Choroid plexus epithelial cell (primary cell): ENCODE measurements around the gene CCDC85C.
A peak's percentile ranks its signal among the peaks of the same experiment; 100 is the strongest.

Experiments used
- DNase-seq: peaks from one replicate; pipeline ENCODE4 v3.0.0-alpha.2; 2010; ENCODE audit warnings: low read depth
- H3K4me3 ChIP-seq: 2 replicates; pipeline ENCODE4 v1.5.1; 2011; ENCODE audit warnings: low read depth, mild to moderate bottlenecking, control low read depth, low read length, moderate library complexity
- TF ChIP-seq, protein P1 (sequence below): conservative IDR thresholded peaks from 2 replicates; pipeline ENCODE4 v1.5.1; 2011; ENCODE audit warnings: low read depth, mild to moderate bottlenecking, control low read depth, inconsistent platforms, low read length, moderate library complexity

The CCDC85C gene

DNA sequence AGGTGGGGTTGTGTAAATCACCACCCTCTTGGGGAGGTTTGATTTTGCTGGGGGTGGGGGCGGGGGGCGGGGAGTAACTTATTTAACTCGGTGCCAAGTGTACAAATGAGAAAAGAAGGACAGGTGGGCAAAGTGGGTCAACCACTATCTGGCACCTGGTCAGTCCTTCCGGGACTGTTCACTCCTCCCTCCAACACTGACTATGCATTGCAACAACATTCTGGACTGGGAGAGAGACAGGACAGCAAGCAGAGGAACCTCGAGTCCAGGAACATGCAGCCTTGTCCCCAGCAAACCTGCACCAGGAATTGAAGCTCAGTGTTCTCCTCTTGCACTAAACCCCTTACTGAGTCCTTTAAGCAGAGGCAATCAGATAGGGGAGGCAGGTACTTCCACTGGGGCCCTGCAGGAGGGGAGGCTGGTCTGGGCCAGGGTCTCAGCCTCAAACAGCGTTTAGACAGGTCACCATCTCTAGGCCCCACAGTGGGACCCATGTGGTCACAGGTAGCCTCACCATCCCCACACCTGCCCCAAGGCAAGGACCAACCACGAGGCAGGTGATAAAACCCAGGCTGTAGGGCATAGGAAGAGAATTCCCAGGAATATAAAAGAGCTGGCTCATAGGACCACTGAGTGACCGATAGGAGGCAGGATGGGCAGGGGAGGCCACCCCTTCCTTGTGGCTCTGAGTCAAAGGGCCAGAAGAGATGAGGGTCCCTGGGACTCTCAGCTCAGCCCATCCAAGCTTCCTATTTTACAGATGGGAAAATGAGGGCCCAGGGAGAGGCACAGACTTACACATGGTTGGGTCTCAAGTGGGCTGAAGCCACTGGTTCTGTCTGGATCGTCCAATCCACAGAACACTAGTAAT, 9.8 kb downstream of the CCDC85C start:
- TF ChIP-seq, protein P1, sequence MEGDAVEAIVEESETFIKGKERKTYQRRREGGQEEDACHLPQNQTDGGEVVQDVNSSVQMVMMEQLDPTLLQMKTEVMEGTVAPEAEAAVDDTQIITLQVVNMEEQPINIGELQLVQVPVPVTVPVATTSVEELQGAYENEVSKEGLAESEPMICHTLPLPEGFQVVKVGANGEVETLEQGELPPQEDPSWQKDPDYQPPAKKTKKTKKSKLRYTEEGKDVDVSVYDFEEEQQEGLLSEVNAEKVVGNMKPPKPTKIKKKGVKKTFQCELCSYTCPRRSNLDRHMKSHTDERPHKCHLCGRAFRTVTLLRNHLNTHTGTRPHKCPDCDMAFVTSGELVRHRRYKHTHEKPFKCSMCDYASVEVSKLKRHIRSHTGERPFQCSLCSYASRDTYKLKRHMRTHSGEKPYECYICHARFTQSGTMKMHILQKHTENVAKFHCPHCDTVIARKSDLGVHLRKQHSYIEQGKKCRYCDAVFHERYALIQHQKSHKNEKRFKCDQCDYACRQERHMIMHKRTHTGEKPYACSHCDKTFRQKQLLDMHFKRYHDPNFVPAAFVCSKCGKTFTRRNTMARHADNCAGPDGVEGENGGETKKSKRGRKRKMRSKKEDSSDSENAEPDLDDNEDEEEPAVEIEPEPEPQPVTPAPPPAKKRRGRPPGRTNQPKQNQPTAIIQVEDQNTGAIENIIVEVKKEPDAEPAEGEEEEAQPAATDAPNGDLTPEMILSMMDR = no peak
- no peak for DNase-seq
- no peak overlapping the region for H3K4me3 ChIP-seq

DNA sequence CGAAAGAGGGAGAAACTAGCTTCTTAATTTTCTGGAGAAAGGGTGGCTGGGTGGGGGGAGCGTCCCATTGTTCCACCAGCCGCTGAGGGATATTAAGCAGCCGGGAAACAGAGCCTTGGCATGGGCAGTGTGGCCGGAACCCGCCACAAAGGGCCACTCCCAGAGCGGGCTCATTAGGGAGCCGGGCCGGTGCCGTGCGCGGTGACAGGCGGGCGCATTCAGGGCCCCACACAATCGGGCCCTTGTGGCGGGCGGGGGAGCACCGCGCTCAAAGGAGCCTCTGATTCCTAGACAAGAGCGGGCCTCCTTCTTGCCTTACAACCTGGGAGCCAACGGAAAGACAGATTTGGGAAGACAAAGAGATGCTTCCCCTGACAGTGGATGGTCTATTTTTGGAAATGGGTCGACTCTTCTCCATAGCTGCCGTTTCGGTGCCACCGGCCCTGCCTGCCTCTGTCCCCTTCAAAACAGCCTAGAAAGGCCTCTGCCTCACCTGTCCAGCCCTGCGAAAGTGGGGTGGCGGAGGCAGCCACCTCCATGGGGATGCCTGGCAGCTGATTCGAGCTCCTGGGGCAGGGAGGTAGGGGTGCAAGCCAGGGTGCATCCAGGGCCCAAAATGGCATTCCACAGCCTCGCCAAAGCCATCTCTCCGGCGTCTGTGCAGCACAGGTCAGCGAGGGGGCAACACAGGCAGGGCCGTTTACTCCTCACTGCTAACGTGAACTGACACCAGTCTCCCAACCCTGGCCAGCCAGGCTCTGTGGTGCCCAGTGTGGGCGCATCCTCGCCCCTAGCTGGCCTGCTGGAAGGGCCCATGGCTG, 10.9 kb downstream of the CCDC85C start:
- H3K4me3 ChIP-seq = no peak overlapping the region
- DNase-seq = no peak
- TF ChIP-seq, protein P1 = no peak

DNA sequence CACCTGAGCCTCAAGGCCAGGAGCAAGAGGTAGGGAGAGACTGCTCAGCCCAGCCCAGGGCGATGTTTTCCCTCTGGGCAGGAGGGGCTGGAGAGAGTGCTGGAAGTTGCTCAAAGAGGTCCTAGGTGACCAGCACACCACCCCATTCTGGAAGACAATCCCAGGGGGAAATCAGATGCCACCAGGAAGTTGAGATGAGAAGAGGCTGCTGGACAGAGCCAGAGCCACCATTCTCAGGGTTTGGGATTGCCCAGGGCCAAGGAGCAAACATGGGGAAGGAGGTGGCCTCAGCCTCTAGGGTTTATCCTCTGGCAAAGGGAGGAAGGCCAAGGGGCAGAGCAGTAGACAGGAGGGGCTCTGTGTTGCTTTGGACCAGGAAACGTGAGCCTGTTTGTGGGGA, 11.6 kb downstream of the CCDC85C start:
- TF ChIP-seq, protein P1 = no peak
- DNase-seq = no peak
- no peak overlapping the region for H3K4me3 ChIP-seq

DNA sequence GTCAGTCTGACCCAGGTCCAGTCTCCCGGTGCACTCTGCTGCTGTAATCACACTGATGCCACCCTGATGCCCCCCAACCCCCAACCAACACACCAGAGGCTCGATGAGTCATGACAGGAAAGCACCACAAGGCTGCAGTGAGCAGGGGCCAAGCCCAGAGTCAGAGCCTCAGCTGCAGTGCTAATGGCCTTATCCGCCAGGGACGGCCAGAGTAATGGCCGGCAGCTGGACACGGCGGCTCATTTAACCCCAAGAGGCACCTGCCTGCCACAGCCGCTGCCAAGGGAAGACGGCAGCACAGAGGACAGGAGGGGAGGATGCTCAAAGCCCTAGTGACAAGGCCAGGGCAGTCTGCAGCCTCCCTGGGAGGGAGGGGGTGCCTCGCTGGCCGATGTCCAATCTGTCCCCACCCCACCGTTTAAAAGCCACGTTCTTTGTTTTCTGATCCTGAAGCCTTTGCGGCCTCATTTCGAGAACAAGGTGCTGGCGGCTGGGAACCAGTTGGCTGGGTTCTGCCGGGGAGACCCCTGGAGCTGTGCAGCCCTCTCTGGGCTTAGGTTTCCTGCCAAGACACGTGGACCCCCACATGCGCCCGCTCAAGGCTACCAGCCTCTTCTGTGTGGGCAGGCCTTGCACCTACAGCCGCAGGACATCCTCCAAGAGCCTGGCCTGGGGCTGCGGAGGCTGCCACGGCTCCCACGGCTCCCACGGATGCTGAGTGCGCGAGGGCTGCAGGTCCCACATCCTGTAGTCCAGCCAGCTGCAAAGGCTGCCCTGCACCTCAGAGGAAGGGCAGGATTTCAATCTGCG, 13.1 kb downstream of the CCDC85C start:
- H3K4me3 ChIP-seq = no peak overlapping the region
- TF ChIP-seq, protein P1 = no peak
- peak; percentile 31 for DNase-seq

DNA sequence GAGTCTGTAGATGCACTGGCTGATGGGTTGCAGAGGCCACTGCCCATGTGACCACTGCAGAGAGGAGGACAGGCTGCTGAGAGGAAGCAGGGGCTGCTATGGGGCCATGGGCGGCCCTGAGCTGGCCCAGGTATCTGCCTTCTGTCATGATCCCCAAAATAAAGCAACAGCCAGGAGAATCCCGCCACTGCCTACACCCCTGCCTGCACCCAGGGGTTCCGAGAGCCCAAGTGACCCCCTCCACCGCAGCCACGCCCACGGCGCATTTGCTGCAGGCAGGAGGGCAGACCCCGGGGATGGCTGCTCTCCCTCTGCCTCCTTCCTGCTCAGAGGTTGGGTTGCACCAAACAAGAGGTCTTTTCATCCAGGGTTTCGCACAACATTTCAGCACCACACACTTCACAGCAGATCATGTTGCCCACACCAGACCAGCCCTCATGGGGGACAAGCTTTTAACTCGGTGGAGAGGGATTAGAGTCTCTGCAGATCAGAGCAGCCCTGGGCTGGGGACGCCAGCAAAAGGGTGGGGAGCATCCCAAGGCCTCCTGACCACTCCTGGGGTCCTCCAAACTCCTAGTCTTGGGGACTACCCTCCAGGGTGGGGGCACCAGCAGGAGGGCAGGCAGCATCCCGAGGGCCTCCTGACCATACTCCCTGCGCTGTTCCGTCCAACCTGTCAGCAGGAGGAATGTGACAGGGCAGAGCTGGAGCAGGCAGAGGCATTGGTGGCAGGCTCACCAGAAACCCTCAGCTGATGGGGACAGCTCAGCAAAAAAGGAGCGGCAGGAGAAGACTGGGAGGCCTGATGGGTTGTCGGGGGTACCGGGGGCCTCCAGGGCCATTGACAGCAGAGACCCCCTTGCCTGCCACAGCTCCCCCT, 14.1 kb downstream of the CCDC85C start:
- TF ChIP-seq, protein P1 = no peak
- DNase-seq = no peak
- H3K4me3 ChIP-seq = no peak overlapping the region

DNA sequence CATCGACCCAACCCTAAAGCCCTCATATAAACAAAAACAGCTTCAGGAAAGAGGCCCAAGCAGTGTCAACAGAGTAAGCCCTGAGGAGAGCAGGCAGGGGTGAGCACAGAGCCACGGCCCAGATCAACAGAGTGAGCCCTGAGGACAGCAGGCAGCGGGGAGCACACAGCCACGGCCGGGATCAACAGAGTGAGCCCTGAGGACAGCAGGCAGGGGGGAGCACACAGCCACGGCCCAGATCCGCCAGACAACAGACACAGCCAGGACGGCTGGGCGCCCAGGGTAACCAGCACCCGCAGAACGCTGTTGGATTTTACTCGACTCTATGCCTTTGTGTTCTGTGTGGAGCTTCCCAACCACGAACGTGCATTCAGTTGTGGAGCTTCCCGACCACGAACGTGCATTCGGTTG, 15.0 kb downstream of the CCDC85C start:
- no peak overlapping the region for H3K4me3 ChIP-seq
- no peak for DNase-seq
- TF ChIP-seq, protein P1 = no peak
